CD4-positive, alpha-beta T cell treated with Interferon alpha-2 for 1 hour (primary cell): ENCODE results near the gene SOST.
A peak's percentile ranks its signal among the peaks of the same experiment; 100 is the strongest.
"Not testable (repeated sequence)": the region's sequence is repeated elsewhere in the genome, so short reads cannot be mapped to it uniquely, and the experiment has no call there.

Source experiments
- DNase-seq, 2 donors: peaks; one replicate each; pipeline ENCODE4 v3.0.0-alpha.2; 2020 to 2022

SOST gene

DNA sequence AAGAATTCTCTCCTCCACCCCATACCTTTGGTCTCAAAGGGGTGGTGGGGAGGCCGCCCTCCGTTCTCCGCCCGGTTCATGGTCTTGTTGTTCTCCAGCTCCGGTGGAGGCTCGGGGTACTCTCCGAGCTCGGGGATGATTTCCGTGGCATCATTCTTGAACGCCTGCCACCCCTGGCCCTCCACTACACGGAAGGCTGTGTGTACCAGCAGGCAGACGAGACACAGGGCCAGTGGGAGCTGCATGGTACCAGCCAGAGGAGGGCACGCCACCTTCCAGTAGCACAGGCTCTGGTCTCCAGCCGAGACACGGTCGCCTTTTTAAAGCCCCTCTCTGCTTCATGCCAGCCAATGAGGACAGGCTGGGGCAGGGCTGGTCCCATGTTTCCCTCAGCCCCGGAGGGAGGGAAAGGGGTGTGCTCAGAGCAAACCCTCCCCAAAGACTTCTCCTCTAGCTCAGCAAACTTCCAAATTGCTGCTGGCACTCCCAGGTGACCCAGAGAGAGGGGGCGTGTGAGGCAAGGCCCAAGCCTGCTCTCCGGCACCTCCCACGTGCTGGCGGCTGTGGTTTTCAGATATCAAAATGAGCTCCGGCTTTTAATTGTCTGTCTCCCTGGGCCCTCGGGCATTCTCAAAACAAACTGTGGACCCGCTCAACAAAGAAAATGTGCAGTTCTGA lies at the start of gene SOST:
SOST (minus strand) TSS at position 295 of the 678 bp plus-strand sequence; CDS start at position 245, 50 bp downstream.
- no peak for DNase-seq

- no peak for DNase-seq
Observed at GRCh38 chr17:43808076-43808475, 49.5 kb upstream of the SOST start.

- DNase-seq: no peak
Observed at GRCh38 chr17:43805117-43805516, 46.5 kb upstream of the SOST start.

DNA sequence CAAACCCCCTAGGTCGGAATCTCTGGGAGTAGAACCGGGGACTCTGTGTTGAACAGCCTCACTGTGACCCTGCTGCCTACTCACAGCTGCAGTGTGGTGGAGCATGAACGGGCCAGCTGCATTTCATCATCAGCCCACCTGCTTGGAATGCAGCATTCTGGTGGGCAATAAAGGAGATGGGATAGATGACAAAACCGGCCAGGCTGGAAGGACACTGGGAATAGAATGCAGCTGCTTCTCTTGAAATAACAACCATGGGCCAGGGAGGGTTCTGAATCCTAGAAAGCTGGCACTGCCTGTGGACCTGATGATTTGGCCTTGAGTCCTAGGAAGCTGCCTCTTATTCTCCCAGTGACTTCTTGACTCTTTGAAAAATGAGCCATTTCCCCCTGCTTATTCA lies 45.2 kb upstream of the SOST start:
- DNase-seq: no peak

DNA sequence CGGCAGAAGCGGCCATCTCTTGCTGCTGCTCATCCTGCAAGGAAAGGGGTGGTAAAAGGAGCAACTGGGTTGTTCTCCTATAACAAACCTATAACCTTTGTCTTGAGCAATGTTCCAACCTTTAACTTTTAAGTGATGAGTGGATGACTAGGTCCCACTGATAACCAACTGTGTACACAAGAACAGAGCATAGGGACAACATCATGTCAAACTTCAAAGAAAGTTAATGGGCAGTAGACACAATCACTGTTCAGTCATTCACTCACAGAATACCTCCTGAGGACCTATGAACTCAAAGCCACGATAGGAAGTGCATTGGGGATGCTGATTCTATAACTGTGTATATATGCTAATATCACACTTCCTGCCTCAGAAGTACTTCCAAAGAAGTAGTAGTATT lies 43.3 kb upstream of the SOST start:
- DNase-seq: no peak

GRCh38 chr17:43800736-43801135 lies 42.1 kb upstream of the SOST start:
- DNase-seq: no peak

DNA sequence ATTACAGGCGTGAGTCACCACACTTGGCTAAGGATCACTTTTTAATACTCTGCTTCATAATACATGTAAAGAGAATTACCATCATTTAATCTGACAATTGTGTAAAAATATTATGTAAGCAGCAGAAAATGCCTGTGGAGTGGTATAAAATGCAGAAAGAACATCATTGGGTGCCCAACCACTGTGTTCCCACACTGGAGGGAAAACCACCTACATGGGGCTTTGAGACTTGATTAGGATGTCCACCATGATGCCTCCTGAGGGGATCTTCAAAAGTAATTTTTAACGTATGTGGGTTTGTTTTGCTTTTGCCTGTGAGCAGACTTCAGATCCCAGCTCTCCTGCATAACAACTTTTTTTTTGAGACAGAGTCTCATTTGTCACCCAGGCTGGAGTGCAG lies 40.5 kb upstream of the SOST start:
- no peak for DNase-seq

DNA sequence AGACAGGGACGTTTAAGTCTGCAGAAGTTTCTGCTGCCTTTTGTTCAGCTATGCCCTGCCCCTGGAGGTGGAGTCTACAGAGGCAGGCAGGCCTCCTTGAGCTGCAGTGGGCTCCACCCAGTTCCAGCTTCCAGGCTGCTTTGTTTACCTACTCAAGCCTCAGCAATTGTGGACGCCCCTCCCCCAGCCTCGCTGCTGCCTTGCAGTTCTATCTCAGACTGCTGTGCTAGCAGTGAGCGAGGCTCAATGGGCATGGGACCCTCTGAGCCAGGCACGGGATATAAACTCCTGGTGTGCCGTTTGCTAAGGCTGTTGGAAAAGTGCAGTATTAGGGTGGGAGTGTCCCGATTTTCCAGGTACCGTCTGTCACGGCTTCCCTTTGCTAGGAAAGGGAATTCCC lies 39.4 kb upstream of the SOST start:
- DNase-seq: not testable (repeated sequence)

DNA sequence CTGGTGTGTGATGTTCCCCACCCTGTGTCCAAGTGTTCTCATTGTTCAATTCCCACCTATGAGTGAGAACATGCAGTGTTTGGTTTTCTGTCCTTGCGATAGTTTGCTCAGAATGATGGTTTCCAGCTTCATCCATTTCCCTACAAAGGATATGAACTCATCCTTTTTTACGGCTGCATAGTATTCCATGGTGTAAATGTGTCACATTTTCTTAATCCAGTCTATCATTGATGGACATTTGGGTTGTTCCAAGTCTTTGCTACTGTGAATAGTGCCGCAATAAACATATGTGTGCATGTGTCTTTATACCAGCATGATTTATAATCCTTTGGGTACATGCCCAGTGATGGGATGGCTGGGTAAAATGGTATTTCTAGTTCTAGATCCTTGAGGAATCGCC lies 34.1 kb upstream of the SOST start:
- DNase-seq: not testable (repeated sequence)

DNA sequence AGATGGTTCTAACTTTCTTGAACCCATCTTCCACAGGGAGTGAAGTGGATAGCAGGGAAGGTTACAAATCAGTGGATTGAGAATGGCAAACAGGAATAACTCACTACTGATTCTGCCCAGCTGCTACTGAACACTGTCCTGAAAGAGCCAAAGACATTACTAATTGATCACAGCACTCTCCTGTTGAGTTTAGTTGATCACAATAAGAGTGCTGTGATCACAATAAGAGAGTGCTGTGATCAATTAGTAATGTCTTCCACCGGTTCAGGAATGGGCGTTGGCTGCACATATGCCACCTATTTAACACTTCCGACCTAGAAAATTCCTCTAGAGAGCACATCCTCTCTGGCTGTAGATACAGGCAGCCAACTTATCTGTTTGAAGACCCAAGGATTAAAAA lies 33.0 kb upstream of the SOST start:
- peak in 1 of 2 donors; percentile 25 for DNase-seq

GRCh38 chr17:43790311-43790940 lies 31.8 kb upstream of the SOST start:
- DNase-seq: no peak

GRCh38 chr17:43789482-43789881 lies 30.9 kb upstream of the SOST start:
- DNase-seq: no peak

GRCh38 chr17:43788540-43788939 lies 29.9 kb upstream of the SOST start:
- DNase-seq: no peak

DNA sequence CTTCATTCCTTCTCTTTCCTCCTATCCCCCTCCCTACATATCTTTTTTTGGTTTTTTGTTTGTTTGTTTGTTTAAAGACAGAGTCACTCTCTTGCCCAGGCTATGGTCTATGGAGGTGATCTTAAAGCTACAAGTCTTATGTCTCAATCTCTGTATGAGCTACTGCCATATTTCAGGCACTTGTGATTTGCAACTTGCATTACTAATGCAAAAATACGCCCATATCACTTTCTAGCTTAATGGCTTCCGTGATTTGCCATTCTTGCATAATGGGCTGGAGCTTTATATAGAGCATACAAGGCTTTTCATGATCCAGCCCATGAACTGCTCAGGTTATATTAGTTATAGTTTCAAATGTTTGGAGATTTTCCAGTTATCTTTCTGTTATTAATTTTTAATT lies 29.1 kb upstream of the SOST start:
- no peak for DNase-seq

DNA sequence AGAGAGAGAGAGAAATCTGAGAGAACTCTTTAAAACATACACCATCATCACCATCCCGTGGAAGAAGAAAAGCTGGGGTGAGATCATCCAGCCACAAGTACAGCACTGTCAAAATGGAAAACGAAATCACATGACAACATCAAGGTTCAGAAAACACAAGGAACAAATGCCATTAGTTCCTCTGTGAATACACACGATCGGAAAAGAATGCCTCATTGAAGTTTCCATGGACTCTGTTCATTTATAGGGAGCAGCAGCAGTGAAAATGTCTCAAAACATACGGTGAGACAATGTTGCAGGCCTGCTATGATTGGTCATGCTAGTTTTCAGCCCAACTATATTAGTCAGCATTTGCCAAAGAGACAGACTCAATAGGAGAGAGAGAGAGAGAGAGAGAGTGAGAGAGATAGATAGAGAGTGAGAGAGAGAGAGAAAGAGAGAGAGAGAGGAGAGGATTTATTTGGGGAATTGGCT lies 26.1 kb upstream of the SOST start:
- no peak for DNase-seq

GRCh38 chr17:43784068-43784467 lies 25.5 kb upstream of the SOST start:
- DNase-seq: no peak

GRCh38 chr17:43782913-43783680 lies 24.5 kb upstream of the SOST start:
- DNase-seq: no peak

DNA sequence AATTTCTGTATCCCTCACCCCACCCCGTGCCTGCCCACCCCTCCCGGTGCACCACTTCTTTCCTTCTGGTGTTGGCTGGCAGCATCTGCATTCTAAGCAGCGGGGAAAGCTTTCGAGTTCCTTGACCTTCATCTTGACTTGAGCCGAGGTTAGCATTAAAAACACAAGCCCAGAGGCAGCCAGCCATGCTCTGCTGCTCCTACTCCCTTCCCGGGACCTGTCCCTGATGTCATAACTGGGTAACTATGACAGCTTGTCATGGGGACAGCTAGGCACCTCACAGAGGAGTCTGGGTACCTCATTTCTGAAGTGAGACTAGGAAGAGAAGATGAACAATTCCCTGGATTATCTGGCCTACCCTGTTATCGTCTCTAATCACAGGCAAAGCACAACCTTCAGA lies 21.5 kb upstream of the SOST start, which contains the start of gene CFAP97D1:
CFAP97D1 (plus strand) TSS at position 301 of the 400 bp plus-strand sequence; CDS start at position 329, 28 bp downstream.
- DNase-seq: no peak

DNA sequence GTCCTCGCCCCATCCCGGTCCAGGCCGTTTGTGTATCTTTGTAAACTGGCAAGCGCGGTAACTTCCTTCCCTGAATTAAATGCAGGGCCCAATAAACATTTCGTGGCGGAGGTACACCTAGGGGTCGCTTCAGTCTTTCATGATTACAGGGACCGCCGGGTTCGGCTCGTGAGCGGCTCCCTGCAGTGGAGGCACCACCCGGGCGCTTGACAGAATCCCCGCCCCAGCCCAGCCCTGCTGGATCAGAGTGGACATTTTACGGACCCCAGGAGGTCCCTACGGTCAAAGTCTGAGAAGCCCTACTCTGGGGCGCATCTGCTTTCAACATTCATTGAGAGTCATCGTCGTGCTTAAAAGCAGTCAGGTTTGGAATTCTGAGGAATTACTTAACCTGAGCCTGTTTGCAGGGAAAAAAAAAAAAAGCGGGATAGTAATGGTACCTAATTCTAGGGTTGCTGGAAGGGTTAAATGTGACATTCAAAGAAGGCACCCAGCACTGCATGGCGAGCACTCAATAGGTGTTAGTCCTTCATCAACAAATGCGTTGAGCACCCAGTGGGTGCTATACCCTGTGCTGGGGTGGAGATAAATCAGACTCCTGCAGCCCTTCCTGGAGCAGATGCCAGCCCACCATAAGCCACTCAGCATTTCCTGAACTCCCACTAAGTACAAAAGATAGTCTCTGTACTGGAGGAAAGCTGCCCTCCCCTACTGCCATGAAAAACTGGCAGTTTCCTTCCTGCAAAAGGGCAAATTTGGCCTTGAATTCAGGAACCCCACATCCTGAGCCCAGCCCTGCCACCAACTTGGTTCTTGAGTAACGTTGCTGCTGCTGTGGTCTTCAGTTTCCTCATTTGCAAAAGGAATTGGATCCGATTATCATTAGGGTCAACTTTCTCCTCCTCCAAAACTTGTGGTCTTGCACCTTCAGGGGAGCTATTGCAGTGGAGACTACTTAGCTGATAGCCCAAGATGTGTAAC lies 20.8 kb upstream of the SOST start:
- DNase-seq: no peak

DNA sequence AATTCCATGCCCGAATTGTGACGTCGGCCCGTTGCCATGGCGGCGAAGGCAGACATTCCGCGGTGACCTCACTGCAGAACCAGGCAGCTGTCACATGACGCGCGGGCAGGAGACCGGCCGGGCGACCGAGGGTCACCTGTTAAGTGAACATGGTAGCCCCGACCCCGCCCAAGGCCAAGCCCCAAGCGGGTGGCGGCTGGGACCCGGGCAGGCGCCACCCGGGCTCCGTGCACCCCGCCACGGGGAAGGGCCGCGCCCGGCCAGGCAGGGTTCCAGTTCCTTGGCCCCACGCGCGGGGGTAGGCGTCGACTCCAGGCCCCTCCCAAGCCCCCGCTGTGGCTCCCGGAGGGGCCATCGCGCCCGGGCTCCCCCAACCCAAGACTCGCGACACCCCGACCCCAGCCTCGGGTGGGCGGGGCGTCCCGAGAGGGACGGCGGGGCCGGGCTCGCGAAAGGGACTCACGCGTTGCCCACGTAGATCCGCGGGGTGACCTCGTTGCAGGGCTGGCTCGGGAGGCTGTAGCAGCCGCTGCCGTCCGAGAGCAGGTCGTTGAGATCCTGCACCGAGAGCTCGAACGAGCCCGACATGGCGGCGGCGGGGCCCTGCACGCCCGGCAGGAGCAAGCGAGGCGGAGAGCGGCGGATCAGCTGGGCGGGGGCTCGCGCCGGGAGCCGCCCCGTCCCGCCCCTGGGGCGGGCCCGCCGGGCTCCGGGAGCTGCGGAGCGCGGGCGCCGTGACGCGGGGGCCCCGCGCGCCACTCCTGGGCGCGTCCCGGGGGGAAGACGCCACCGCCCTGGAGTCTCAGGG lies 19.9 kb upstream of the SOST start, which contains the start of gene DUSP3:
DUSP3 (minus strand) TSS at position 641 of the 808 bp plus-strand sequence; CDS start at position 588, 53 bp downstream.
- peak; percentile 74 to 79 for DNase-seq
